Astrocyte of the spinal cord (primary cell): ENCODE results near the gene PAX9.

Source experiments
- DNase-seq: peaks from one replicate; pipeline ENCODE4 v3.0.0; 2011; ENCODE audit warnings: low read depth, low spot score
- H3K4me3 ChIP-seq: 2 replicates; pipeline ENCODE4 v1.5.1; 2011; ENCODE audit warnings: low read depth, mild to moderate bottlenecking, low read length, moderate library complexity
- CTCF ChIP-seq: IDR thresholded peaks from 2 replicates; pipeline ENCODE4 v1.5.1; 2012; ENCODE audit warnings: low read depth, mild to moderate bottlenecking, low read length, inconsistent platforms
- in situ Hi-C: cut with HindIII; loops from 2 replicates; pipeline ENCODE4 v1.10.0; 2017; ENCODE audit warnings: low sequenced_read_pairs

Gene PAX9

GRCh38 chr14:36655571-36655962 lies 6.1 kb upstream of the PAX9 start:
- DNase-seq = no peak
- no peak for TF ChIP-seq CTCF
- in situ Hi-C loops = no loop called here
- no peak overlapping the region for H3K4me3 ChIP-seq

- H3K4me3 ChIP-seq = peak overlapping the region; percentile 3
- in situ Hi-C loops = no loop called here
- TF ChIP-seq CTCF = peak; percentile 67
- no peak for DNase-seq
Measured at GRCh38 chr14:36655963-36656686, 5.5 kb upstream of the PAX9 start.

GRCh38 chr14:36656687-36657398 lies 4.8 kb upstream of the PAX9 start:
- in situ Hi-C loops = no loop called here
- TF ChIP-seq CTCF = no peak
- DNase-seq = no peak
- H3K4me3 ChIP-seq = peak overlapping the region; percentile 21

- H3K4me3 ChIP-seq = peak overlapping the region; percentile 21
- no peak for TF ChIP-seq CTCF
- DNase-seq = no peak
- in situ Hi-C loops = no loop called here
Measured at GRCh38 chr14:36657399-36658122, 4.1 kb upstream of the PAX9 start.

- H3K4me3 ChIP-seq = peak overlapping the region; percentile 21
- no peak for DNase-seq
- in situ Hi-C loops = no loop called here
- no peak for TF ChIP-seq CTCF
Measured at GRCh38 chr14:36658123-36659009, 3.3 kb upstream of the PAX9 start.
